ENCODE data around the gene DYRK1A.
A peak's percentile ranks its signal among the peaks of the same experiment; 100 is the strongest.
"Not testable (repeated sequence)": the region's sequence is repeated elsewhere in the genome, so short reads cannot be mapped to it uniquely, and the experiment has no call there.

DYRK1A gene

GRCh38 chr21:37484535-37485474 lies 118.2 kb downstream of the DYRK1A start:
- DNase-seq = no peak

- no peak for DNase-seq
Measured at GRCh38 chr21:37489553-37489952, 123.0 kb downstream of the DYRK1A start.

- no peak for DNase-seq
Measured at GRCh38 chr21:37490084-37490483, 123.5 kb downstream of the DYRK1A start.

- peak in 1 of 5 experiments; percentile 20 for DNase-seq
Measured at GRCh38 chr21:37496972-37497371, 130.4 kb downstream of the DYRK1A start.

GRCh38 chr21:37498664-37499063 lies 132.1 kb downstream of the DYRK1A start:
- no peak for DNase-seq

GRCh38 chr21:37502947-37503346 lies 136.4 kb downstream of the DYRK1A start:
- no peak for DNase-seq

GRCh38 chr21:37503848-37504467 lies 137.4 kb downstream of the DYRK1A start:
- no peak for DNase-seq

GRCh38 chr21:37505963-37506362 lies 139.4 kb downstream of the DYRK1A start:
- DNase-seq = no peak

- DNase-seq = no peak
Measured at GRCh38 chr21:37507716-37508115, 141.1 kb downstream of the DYRK1A start.

- DNase-seq = no peak
Measured at GRCh38 chr21:37508341-37508740, 141.8 kb downstream of the DYRK1A start.

- DNase-seq = no peak
Measured at GRCh38 chr21:37509802-37510393, 143.3 kb downstream of the DYRK1A start.

GRCh38 chr21:37511848-37512247 lies 145.3 kb downstream of the DYRK1A start:
- no peak for DNase-seq

GRCh38 chr21:37513383-37513782 lies 146.8 kb downstream of the DYRK1A start:
- DNase-seq = no peak

GRCh38 chr21:37514038-37514667 lies 147.6 kb downstream of the DYRK1A start:
- DNase-seq = no peak

- no peak for DNase-seq
Measured at GRCh38 chr21:37516998-37517397, 150.4 kb downstream of the DYRK1A start.

GRCh38 chr21:37520801-37521200 lies 154.2 kb downstream of the DYRK1A start:
- DNase-seq = no peak

- DNase-seq = no peak
Measured at GRCh38 chr21:37521658-37522057, 155.1 kb downstream of the DYRK1A start.

GRCh38 chr21:37522641-37523295 lies 156.2 kb downstream of the DYRK1A start:
- DNase-seq = no peak

GRCh38 chr21:37524944-37525343 lies 158.4 kb downstream of the DYRK1A start:
- not testable (repeated sequence) for DNase-seq

- no peak for DNase-seq
Measured at GRCh38 chr21:37525810-37526209, 159.2 kb downstream of the DYRK1A start.

- no peak for DNase-seq
Measured at GRCh38 chr21:37527103-37527502, 160.5 kb downstream of the DYRK1A start.

- no peak for DNase-seq
Measured at GRCh38 chr21:37527716-37528115, 161.1 kb downstream of the DYRK1A start.
